ENCODE results near the gene EIF4B. TPM values are rescaled to one million over a fixed set of nuclear protein-coding genes. Genes with fewer than 3 reads are reported as not detected.
A peak's percentile ranks its signal among the peaks of the same experiment; 100 is the strongest.

Gene EIF4B
- total and polyA plus RNA-seq, 2 of the 13 experiments (the other 11 are each of a cell fraction or from before 2014, with no cell fraction given), result 416 to 548 TPM

DNA sequence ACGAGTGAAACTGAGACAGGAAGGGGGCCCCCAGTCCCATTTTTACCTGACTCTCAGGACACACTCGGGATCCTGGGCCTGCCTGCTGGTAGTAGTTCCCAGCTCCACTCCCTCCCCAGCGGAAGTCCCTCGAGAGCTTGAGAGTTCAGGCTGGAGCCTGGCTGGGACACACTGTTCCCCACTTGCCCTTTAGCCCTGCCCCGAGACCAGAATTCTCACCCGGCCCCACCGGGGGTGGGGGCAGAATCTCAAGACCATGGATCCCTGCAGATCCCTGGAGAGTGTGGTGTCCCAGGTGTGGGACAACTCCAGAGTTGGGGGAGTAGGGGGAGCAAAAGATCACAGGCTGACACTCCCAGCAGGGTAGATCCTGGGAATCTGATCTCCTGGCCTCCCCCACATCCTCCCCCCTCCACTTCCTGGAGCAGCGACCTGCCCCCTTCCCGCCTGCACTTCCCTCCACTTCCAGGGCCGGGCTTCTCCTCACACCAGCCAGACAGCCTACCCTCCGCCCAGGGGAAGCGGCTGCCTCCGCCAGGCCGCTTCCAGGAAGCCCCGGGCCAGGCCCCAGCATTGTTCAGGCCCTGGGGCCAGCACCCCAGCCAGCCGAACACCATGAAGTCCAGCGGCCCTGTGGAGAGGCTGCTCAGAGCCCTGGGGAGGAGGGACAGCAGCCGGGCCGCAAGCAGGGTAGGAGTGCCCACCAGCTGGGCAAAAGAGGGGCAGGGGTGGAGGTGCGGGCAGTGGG, 43.5 kb downstream of the EIF4B start, which contains the start of gene TNS2 (continued):
- TF ChIP-seq RFXANK (CRISPR knock-in tag; IDR thresholded peaks at IDR 0.05), result 0 out of 2 replicates have a peak, but pooled peaks have one; percentile 21
- TF ChIP-seq JUN (CRISPR knock-in tag; IDR thresholded peaks at IDR 0.05), result no peak
- TF ChIP-seq GZF1 (CRISPR knock-in tag; IDR thresholded peaks at IDR 0.05), result no peak
- TF ChIP-seq, protein P1, sequence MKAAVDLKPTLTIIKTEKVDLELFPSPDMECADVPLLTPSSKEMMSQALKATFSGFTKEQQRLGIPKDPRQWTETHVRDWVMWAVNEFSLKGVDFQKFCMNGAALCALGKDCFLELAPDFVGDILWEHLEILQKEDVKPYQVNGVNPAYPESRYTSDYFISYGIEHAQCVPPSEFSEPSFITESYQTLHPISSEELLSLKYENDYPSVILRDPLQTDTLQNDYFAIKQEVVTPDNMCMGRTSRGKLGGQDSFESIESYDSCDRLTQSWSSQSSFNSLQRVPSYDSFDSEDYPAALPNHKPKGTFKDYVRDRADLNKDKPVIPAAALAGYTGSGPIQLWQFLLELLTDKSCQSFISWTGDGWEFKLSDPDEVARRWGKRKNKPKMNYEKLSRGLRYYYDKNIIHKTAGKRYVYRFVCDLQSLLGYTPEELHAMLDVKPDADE (CRISPR knock-in tag; IDR thresholded peaks at IDR 0.05), result no peak
- peak; percentile 78 for TF ChIP-seq ZFY (CRISPR knock-in tag; IDR thresholded peaks at IDR 0.05)
- no peak for TF ChIP-seq REL (CRISPR knock-in tag; conservative IDR thresholded peaks at IDR 0.05)
- peak; percentile 18; the same call in 1 of the 2 replicates for TF ChIP-seq ZFP37 (CRISPR knock-in tag; IDR thresholded peaks at IDR 0.05; ENCODE audit: borderline replicate concordance)
- TF ChIP-seq, protein P2, sequence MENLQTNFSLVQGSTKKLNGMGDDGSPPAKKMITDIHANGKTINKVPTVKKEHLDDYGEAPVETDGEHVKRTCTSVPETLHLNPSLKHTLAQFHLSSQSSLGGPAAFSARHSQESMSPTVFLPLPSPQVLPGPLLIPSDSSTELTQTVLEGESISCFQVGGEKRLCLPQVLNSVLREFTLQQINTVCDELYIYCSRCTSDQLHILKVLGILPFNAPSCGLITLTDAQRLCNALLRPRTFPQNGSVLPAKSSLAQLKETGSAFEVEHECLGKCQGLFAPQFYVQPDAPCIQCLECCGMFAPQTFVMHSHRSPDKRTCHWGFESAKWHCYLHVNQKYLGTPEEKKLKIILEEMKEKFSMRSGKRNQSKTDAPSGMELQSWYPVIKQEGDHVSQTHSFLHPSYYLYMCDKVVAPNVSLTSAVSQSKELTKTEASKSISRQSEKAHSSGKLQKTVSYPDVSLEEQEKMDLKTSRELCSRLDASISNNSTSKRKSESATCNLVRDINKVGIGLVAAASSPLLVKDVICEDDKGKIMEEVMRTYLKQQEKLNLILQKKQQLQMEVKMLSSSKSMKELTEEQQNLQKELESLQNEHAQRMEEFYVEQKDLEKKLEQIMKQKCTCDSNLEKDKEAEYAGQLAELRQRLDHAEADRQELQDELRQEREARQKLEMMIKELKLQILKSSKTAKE (CRISPR knock-in tag; IDR thresholded peaks at IDR 0.05; ENCODE audit: borderline replicate concordance), result 0 out of 2 replicates have a peak, but pooled peaks have one; percentile 51
- TF ChIP-seq, protein P3, sequence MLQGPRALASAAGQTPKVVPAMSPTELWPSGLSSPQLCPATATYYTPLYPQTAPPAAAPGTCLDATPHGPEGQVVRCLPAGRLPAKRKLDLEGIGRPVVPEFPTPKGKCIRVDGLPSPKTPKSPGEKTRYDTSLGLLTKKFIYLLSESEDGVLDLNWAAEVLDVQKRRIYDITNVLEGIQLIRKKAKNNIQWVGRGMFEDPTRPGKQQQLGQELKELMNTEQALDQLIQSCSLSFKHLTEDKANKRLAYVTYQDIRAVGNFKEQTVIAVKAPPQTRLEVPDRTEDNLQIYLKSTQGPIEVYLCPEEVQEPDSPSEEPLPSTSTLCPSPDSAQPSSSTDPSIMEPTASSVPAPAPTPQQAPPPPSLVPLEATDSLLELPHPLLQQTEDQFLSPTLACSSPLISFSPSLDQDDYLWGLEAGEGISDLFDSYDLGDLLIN (CRISPR knock-in tag; IDR thresholded peaks at IDR 0.05; ENCODE audit: borderline replicate concordance), result no peak
- peak; percentile 32; the same call in 1 of the 2 replicates for TF ChIP-seq ZNF790 (CRISPR knock-in tag; IDR thresholded peaks at IDR 0.05; ENCODE audit: borderline replicate concordance)
- TF ChIP-seq TBL1XR1 (IDR thresholded peaks at IDR 0.05; ENCODE audit: borderline replicate concordance, low read length, partially characterized antibody), result no peak
- TF ChIP-seq ZBTB7B (CRISPR knock-in tag; IDR thresholded peaks at IDR 0.05), result peak; percentile 54; the same call in 1 of the 2 replicates
- TF ChIP-seq ZNF263 (CRISPR knock-in tag; IDR thresholded peaks at IDR 0.05), result peak; percentile 15; the same call in 1 of the 2 replicates
- TF ChIP-seq SSRP1 (CRISPR knock-in tag; IDR thresholded peaks at IDR 0.05), result 0 out of 2 replicates have a peak, but pooled peaks have one; percentile 47
- 0 out of 2 replicates have a peak, but pooled peaks have one; percentile 70 for TF ChIP-seq ZNF670 (CRISPR knock-in tag; IDR thresholded peaks at IDR 0.05; ENCODE audit: borderline replicate concordance)
- TF ChIP-seq ZNF30 (CRISPR knock-in tag; IDR thresholded peaks at IDR 0.05), result no peak
- 0 out of 2 replicates have a peak, but pooled peaks have one; percentile 34 for TF ChIP-seq ZNF350 (CRISPR knock-in tag; IDR thresholded peaks at IDR 0.05; ENCODE audit: borderline replicate concordance, low read depth)
- TF ChIP-seq, protein P4, sequence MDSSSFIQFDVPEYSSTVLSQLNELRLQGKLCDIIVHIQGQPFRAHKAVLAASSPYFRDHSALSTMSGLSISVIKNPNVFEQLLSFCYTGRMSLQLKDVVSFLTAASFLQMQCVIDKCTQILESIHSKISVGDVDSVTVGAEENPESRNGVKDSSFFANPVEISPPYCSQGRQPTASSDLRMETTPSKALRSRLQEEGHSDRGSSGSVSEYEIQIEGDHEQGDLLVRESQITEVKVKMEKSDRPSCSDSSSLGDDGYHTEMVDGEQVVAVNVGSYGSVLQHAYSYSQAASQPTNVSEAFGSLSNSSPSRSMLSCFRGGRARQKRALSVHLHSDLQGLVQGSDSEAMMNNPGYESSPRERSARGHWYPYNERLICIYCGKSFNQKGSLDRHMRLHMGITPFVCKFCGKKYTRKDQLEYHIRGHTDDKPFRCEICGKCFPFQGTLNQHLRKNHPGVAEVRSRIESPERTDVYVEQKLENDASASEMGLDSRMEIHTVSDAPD (CRISPR knock-in tag; IDR thresholded peaks at IDR 0.05), result no peak
- TF ChIP-seq ISL2 (CRISPR knock-in tag; IDR thresholded peaks at IDR 0.05), result 0 out of 2 replicates have a peak, but pooled peaks have one; percentile 10
- peak; percentile 85 for TF ChIP-seq SAP130 (CRISPR knock-in tag; IDR thresholded peaks at IDR 0.05; ENCODE audit: low read depth)
- TF ChIP-seq ZNF703 (CRISPR knock-in tag; IDR thresholded peaks at IDR 0.05; ENCODE audit: borderline replicate concordance), result 0 out of 2 replicates have a peak, but pooled peaks have one; percentile 22
